NK-92 treated with Interleukin-12 subunit alpha and Interleukin-12 subunit beta, amount 100 ng/mL, for 24 hours (cell line): Measurements from ENCODE around the gene PPP3CA.
"Not testable (repeated sequence)": the region's sequence is repeated elsewhere in the genome, so short reads cannot be mapped to it uniquely, and the experiment has no call there.

Experiments
- DNase-seq: peaks from one replicate; lab custom pipeline; 2025; lab: John Stamatoyannopoulos, UW

PPP3CA gene

DNA sequence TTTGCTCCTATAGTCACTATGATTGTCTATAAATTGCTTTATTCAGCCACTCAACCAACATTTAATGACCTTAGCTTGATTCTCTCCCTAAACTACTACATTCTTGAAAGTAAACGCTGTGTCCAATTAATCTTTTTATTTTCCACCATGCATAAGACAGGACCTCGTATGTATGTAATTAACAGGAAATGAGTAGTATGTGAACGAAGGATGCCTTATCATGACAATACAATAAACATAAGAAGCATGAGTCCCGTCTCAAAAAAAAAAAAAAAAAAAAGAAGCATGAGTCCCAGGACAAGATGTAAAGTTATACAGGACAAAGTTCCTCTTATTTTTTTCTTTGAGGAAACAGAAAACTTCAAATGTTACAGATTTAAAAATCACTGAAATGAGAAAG is 92.5 kb downstream of the PPP3CA start:
- DNase-seq: no peak

DNA sequence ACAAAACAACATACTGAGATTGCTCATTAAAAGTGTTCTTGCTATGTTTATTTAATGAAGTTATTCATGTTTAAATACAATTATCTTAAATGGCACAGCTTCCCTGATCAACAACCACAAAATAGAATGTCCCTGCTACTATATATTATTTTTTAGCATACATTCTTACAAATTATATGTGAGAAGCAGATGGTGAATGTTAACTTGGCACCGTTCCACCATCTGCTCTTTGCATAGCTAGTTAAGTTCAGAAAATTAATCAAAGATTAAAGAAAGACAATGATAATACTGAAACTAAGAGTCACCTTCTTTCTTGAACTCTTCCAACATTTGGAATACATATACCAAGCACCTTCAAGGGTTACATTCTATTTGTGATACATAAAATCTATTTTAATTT is 94.2 kb downstream of the PPP3CA start:
- DNase-seq: no peak

DNA sequence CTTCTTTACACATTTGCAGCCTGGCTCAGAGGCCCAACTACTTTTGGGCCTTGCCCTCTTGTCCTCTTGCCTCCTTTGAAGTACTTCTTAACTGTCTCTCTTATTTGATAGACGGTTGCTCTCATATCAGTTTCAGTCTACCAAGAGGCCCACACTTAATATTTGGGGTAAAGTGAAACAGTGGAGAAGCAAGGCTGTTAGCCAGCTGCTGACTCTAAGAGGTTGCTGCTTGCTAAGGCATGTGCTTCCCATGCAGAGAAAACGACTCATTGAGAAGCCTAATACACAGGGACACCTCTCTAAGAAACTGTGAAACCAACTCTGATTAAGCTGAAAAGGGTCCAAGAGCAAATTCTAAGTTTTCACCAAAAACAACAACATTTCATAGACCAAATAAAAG is 94.6 kb downstream of the PPP3CA start:
- no peak for DNase-seq

DNA sequence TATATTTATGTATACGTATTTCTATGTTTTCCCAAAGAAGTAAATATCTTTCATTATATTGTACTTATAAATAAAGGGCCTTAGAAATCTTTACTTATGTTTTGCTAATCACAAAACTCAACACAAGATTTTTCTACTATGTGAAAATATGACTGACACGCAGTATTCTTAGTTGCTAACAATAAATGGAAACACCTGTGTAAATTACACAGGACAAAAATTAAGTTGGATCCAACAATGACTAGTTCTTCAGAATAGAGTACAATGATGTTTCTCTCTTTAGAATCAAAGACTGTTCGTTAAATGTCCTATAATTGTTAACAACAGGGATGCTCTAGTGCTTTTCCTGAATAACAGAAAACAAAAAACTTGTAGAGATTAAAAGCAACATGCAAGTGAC is 96.1 kb downstream of the PPP3CA start:
- DNase-seq: no peak

DNA sequence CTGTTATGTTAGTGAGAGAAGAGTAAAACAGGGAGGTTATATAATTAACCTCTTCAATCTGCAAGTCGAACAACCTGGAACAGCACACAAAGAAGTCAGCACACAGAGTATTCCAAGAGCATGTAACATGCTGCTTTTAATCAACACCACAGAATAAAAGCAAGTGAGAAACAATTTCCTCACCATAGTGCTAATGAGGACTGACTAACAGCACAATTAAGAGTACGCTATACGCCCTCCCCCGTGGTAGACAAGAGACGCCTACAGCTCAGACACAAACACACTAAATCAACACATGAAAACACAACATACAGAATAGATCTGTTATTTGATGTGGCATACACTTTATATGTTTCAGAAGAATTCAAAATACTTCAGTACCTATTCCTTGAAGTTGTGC is 103.0 kb downstream of the PPP3CA start:
- no peak for DNase-seq

DNA sequence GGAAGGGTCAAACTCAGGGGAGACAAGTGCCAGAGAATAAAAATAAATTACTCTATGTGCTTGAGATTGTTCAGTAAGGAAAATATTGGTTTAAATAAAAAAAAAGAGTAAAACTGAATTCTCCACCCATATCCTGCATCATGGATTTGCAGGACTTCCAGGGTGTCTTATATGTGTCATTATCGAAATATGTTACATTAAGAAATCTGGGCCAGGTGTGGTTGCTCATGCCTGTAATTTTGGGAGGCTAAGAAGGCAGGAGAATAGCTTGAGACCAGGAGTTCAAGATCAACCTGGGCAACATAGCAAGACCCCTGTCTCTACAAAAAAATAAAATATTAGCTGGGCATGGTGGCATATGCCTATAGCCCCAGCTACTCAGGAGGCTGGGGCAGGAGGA is 104.9 kb downstream of the PPP3CA start:
- no peak for DNase-seq

DNA sequence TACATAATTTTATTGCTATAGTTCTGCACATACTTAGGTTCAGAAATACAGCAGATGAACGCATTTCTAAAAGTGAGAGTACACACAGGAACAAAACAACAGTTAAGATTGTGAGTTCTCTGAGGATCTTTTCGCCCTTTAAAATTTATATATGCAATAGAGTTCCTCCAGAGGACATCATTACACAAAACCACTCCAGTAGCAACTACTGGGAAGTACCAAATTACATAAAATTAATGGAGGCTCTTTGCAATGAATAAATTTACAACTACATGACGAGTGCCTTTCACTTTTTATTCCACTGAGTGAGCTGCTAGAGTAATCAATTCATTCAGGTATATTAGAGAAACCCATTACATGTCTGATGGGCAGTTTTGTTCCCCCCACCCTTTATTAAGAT is 107.2 kb downstream of the PPP3CA start:
- DNase-seq: no peak

DNA sequence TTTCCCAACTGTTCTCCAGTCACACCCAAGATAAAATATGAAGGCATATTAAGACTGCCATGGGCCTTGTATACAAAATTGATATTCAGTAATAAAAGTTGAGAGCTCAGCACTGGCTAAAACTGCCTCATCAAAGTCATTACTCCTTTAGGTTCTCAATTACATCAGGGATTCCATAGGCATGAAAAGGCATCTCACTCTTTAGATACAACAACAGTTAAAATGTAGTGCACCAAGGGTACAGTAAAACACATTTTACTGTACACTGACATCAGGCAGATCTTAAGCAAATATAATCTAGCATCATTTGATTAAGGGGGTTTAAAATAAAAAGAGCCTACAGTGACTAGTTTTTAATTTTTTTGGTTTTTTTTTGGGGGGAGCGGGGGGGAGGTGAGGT is 107.7 kb downstream of the PPP3CA start:
- no peak for DNase-seq

DNA sequence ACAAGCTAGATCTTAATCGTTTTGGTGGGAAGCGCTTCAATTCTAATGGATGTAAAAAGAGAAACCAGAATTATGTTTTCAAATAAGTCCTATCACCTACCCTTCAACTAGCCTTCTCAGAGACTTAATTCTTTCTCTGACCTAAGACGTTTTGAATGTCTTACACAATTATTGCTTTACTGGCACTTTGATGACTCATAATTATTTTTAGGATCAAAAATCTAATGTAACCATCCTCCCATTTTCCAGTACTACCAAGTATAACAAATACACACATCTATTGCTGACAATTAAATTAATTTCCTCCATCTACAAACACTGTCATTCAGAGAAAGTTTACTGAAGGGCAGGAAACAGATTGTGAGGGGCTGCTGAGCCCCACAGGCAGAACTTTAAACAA is 108.6 kb downstream of the PPP3CA start:
- DNase-seq: no peak

DNA sequence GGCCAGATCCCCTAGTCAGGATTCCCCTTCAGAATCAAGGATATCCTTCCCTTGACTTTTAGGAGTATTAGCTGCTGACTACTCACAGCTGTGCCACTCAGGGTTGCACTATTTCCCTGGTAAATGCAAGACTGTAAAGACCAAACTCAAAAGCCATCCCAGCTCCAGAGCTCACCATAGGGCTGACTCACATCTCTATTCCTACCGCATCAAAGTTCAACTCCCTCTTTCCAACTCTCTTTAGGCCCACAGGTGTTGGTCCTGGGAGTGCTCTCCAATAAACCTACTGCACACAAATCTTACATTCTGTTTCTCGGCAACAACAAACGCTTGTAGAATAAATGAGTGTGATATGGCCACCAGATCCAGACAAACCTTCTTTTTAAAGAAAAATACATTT is 109.6 kb downstream of the PPP3CA start:
- no peak for DNase-seq

DNA sequence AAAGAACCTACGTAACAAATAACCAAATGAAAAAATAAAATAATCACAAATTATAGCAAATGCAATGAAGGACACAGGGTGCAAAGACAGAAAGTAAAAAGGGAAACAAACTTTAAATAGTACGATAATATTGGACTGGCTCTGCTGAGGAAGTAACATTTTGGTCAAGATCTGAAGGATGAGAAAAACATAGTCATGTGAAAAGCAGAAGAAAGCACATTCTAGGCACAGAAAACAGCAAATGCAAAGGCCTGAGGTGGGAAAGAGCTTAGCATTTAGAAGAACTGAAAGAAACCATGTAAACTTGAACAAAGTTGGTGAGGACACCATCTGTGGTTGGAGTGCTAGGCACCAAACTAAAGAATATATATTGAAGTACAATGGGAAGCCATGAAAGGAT is 111.2 kb downstream of the PPP3CA start:
- no peak for DNase-seq

DNA sequence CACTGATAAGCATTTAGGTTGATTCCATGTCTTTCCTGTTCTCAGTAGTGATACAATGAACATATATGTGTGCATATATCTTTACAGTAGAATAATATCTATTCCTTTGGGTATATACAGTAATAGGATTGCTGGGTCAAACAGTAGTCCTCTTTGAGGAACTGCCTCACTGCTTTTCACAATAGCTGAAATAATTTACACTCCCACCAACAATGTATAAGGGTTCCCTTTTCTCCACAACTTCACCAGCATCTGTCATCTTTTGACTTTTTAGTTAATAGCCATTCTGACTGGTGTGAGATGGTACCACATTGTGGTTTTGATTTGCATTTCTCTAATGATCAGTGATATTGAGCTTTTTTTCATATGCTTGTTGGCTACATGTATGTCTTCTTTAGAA is 113.2 kb downstream of the PPP3CA start:
- not testable (repeated sequence) for DNase-seq

DNA sequence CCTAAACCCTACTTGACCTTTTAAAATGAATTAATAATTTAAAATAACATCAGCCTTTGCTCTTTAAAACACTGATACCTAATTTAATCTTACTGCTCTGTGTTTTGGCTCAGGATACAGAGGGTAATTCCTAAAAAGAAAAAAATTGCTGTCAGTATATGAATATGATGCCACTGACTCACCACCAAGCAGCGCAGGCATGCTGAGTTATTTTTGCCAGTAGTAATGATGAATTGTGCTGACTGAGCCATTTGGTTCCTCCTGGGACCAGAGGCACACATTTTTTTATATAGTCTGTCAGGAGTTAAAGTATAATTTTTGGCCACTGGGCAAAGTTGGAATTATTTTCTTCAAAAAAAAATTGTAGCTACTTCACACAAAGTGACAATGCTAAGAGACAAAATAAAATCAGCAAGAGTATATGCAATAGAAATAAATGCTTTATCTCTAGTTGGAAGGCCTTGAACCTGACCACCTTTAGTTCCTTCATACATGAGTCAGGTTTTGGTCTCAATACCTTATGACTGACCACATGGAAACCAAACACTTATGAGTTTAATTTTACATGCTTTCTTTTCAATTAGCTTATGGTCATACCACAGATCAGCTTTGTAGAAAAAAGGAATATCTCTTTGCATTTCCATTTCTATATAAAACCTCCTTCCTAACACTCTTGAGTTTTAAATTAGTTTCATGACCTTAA is 115.1 kb downstream of the PPP3CA start:
- DNase-seq: no peak

DNA sequence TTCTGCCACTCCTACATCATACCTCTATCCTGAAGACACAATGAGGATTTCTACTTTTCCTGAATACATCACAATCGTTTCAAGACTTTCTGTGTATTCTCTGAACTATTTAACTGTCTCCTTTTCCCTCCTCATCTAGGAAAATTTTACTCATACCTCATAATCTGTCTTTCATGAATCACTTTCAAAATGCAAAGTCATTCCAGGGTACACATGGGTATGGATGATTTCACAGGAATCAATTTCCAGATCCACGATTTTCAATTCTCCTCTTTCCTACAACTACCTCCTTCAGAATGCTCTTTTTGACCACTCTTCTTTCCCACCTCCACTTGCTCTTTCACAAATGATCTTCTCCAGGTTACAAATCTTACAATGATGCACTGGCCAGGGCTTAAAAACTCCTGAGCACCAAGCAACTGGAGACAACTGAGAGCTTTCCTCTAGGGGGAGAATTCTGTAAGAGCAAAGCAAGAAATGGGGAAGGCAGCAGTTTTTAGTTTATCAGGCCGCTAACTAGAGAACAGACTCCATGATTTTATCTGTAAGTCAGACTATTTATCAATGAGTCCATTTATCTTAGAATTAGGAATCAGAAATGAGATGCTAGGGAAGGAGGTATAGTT is 116.4 kb downstream of the PPP3CA start:
- no peak for DNase-seq

DNA sequence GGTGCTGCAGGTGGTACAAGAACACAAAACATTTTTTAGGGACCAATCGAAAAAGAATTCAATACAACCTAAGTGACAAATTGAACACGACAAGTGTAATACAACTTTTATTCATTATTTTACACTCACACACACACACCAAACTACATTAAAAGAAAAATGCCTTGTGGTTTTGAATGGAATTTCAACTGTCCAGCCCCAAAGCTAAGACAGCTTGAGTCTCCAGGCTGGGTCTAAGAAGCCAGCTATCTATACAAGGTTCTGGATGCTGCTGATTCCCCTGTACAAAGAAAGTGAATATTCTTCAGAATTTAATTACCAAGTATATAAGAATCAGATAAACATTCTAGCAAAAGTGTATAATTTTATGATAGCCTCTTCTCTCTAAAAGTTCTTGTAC is 118.2 kb downstream of the PPP3CA start:
- DNase-seq: no peak

DNA sequence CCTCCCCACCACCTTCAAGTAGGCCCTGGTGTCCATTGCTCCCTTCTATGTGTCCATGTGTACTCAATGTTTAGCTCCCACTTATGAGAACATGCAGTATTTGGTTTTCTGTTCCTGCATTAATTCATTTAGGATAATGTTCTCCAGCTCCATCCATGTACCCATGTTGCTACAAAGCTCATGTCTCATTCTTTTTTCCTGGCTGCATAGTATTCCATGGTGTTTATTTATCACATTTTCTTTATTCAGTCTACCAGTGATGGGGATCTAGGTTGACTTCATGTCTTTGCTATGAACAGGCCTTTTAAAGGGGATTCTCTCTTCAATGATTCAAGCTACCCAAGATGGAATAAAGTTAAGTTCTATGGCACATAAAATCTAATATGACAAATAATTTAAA is 119.6 kb downstream of the PPP3CA start:
- no peak for DNase-seq

DNA sequence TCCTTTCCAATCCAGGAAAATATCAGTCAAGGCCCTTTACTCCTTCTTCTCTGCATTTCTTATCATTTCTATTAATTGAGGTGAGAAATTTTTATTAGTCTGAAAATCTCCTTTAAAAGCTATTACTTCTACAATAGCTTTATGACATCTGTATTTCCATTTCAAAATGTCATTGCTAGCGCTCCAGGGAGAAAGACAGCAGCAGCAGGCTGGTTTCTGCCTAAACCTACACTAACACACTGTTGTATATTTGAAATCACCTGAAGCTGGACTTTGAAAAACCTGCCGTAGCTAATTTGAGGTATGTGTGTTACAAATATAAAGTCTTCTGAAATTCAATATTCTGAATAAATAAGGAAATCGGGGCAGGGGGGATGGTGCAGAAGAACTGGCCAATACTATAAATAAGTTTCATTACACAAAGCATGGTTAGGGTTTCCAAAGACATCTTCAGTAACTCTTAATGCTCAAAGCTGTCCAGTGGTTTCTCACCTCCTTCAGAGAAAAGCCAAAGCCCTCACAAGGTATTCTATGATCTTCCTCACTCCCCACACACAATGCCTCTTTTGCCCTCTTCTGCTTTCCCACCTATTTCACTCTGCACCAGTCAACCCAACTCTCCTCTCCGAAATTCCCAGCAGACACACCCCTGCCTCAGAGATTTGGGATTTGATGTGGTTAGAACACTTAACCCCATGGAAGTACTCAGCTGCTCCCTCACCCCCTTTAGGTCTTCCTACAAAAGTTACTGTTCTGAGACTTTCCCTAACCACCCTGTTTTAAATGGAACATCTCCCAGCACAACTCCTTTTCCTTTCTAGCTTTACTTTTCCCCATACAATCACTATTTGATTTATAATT is 122.7 kb downstream of the PPP3CA start:
- DNase-seq: no peak

DNA sequence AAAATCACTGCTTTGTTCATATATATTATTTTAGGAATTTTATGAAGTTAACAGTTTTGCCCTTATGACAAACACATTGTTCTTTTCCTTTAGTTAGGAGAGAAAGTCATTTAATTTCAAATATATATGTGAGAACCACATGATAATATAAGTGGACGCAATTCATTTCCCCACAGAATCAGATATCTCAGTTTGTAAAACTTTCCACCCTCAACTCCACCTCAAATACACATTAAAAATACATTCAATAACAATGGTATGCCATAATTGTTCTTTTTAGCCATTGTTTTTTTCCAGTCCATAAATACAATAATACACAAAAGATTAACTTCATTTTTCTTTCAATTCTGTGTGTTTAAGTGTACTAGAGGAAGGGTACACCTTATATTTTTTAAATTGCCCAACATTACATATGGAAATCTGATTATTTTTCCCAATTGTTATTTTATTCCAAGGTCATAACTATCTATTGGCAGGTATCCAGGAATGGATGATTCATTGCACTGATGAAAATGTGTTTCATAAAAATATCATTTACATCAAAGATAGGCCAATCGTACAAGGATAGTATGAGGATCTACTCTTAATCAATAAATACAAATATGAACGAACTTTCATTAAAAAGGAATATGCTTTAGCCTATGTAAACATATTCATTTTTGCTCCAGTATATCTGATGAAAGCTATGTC is 125.0 kb downstream of the PPP3CA start:
- DNase-seq: no peak

DNA sequence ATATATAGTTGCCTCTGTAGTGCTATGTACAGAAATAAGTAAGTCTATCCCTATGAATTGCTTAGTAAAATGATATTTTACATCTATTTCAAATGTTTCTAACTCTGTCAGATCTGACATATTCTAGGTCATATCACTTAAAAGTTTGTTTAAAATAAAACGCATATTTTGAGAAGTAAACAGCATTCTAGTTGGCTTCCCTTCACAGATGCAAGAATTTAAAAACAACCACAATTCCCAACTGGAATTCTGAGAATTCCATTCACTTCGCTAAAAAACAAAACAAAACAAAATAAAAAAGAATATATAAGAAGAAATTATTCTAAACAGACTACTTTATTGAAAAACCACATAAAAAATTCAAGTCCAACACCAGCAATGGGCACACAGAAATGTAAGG is 126.0 kb downstream of the PPP3CA start:
- DNase-seq: no peak

DNA sequence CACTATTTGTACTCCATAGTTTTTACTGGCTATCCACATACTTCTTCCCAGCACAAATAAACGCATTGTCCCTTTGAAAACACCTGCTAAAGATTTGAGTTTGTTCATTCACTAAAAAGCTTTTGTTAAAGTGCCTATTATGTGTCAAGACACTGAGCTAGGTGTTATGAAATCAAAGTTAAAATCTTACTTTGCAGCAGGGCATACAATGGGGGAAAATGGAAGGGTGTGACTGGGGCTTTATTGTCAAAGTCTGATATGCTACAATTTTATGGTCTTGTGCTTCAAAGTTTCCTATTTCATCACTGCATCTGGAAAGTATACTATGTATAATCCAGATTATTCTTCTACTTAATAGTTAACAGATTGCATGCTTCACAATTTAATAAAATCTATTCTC is 128.4 kb downstream of the PPP3CA start:
- no peak for DNase-seq

DNA sequence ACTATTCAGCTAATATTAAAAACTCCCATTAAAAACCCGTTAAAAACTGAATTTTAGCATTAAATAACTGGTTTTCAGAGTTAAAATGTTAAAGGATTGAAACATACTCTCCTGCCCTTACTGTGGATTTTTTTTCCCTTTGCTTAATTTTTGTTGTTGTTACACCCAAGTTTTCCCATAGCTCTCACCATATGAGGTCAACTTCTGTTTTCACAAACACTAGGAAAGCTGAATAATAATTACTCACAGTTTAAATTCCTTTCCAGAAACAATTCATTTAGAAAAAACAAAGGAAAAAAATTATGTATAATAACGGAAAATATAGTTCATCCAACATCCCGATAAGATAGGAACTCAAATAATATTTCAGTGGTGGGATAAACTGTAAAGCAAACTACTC is 129.0 kb downstream of the PPP3CA start:
- DNase-seq: no peak

DNA sequence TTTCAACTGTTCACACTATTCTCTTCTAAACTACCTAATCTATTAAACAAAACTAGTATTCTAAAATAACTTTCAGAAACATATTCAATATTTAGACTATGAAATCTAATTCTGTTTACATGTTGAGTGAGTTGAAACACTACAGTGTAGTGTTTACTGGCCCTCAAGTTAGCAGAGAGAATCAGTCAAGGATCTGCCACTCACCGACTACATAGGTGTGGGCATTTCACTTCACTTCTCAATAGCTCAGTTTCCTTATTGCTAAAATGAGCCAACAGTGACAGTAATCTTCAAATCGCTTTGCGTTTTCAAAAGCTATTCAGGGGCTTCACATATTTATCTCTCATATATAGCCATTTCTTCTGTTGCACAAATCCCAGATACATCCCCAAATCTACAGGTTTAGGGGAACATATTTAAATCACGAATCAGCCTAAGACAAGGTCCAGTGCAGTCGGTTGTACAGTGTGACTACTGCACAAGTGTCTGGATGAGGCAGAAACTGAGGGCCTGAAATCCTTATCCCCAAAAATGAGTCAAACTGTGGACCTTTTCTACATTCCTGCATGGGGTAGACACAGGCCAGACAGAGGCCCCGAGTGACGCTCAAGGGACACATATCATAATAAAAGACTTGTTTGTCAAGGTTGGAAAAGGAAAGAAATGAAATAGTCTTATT is 129.8 kb downstream of the PPP3CA start:
- DNase-seq: no peak
